ENCODE measurements around the gene HHATL.
"Not testable (repeated sequence)": the region's sequence is repeated elsewhere in the genome, so short reads cannot be mapped to it uniquely, and the experiment has no call there.

Gene HHATL

DNA sequence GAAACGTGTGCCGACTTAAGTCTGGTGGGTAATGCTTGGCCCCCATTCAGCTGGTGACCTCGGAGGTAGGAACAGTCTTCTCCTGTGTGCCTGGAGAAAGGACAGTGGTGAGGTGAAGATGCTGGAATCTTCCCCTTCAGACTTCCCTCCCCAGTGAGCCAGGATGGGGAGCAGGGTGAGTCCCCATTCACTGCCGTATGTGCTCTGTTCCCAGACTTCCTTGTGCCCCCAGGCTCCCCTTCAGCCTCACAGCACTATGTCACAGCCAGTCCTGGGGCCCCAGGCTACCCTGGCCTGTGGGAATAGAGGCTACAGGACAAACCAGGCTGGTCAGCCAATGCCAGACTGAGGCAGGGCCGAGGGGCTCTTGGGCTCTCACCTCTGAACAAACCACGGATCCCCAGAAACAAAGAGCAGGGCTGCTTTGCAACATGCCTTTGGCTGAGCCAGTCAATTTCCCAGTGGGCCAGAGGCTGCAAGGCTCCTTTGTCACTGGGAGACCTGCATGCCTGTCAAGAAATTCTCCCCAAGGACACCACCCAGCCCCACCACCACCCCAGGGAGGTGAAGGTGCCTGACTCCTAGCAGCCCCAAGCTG lies 31.8 kb upstream of the HHATL start:
- no peak for DNase-seq (ENCODE audit: low spot score)

DNA sequence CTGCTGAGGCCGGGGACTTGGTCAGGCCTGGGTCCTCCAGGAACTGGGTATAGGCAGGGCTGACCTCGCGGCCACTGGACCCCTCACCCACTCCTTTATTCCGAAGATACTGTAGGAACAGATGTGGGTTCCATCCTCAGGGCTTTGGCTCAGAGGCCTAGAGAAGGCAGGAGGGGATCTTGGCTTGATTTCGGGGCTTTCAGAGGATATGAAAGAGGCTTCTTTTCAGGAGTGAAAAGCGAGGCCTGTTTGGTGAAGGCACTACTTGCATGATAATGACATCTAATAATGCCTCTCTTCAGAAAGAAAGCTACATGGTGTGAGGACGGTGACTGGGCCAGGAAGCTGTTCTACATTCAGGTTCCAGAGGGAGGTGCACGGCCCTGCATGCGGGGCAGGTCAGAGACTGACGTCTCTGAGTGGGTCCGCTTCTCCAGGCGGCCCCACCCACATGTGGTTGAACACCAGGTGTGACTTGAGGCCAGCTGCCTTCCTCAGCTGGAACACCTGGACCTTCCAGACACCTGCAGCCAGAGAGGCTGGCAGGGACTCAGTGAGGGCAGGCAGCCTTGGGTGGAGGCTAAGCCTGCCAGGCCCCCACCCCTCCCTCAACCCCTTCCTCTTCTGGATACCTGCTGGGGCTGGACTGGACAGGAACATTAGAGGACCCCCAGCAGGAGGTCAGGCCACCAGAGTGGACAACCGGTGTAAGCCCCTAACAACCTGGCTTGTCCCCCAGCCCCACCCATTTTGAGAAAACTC lies 31.1 kb upstream of the HHATL start:
- DNase-seq (ENCODE audit: low spot score): peak; percentile 30

DNA sequence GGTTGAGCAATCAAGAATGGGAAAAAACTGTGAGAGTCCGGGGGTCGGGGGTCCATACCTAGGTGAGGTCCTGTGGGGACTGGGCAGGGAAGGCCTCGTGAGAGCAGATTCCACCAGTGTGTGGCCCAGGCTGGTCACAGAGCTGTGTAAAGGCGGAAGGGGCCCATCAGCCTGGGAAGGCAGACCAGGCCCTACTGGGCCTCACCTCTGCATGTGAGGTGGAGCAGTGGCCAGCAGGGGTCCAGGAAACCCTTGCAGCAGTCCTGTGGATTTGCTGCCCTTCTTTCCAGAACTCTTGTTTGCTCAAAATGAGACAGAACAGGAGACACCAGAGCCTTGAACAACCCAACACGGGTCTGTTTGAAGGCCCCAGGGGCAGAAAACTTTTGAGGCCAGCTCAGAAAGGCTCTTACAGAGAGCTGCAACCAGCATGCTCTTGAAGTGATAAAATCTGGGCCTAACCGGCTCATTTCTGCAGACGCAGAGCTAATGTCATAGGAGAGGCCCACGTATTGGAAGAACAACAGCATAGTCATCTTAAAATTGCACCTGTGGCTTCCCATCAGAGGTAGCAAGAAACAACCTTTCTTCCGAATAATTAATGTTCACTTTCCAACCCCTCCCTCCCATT lies 30.3 kb upstream of the HHATL start:
- no peak for DNase-seq (ENCODE audit: low spot score)

DNA sequence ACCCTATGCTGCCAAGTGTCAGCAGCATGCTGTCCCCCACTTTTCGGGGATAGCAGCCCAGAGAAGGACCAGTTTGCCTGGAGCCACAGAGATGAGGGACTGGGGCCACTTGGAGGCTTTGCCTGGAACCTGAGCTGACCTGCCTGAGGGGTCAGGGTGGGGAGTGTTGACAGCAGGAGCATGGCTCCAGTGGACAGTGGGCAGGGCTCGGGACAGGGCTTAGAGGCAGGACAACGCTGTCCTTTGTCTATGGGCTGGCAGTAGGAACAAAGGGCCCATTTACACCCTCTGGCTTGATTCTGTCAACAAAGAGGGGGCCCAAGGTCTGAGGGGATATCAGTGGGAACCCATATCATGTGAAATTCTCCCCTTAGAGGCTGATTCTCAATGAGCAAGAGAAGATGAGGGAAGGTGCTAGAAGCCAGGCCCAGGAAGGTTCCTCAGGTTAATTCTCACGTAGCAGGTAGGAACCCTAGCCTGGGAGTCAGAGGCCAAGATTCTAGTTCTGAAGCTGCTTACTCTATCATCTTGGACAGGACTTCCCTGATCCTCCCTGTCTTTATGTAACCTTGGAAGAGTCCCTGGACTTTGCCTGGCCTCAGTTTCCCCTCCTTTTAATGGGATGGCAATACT lies 29.7 kb upstream of the HHATL start:
- no peak for DNase-seq (ENCODE audit: low spot score)

DNA sequence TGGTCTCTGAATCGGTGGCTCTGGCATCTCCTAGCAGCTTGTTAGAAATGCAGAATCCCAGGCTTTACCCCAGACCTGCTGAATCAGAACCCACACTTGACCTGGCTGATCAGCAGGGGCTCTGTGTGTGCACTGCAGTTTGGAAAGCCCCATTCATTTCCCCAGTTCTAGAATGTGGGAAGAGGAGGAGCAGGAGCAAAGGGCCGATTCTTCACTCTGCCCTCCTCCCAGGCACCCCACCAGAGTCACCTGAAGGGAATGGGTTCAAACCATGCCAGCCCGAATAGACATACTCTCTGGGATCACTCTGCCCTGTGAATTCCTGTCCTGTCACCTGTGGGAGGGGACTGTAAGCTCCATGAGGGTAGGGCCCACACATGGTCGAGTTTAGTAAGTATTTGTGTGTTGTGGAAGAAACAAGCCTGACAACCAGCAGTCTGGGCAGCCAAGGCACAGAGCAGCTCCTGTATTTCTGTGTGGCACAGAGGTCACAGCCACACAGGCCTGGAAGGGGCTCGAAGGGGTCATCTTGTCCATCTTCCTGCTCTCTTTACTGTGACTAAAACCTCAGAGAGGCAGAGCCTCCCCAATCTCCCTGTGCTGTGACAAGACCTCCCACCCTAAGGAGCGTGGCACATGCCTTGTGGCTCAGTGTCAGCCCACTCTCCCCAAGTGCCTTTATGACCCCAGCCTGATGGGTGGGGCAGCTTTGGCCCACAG lies 29.0 kb upstream of the HHATL start:
- no peak for DNase-seq (ENCODE audit: low spot score)

DNA sequence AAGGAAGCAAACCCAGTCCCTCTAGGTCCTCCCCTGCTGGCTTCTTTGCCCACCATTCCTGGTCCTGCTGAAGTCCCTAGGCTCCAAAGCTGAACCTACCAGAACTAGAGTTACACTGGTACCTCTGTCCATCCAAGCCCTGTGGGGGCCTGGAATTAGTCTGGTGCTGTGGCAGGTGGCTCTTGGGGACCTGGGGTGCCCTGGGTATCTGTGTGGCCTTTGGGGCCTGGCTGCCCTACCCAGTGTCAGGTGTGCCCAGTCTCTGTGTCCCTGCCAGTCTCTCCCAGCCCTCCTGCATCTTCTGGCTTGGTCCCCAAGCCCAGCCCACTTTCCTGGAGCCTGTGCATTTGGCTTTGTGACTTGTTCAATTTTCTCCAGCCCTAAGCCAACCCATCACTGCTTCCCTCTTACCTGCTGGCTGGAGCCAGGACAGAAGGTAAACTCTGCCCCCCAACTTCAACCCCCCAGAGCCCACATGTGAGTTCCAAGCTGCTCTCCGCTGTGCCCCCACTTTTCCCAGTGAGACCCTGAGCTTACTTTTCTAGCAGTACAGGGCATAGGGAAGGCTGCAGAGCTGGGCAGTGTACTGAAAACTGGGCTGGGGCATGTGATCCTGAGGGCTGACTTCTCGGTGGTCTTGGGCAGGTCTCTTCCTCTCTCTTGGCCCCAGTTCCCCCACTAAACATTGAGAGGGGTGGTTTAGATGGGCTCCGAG lies 28.3 kb upstream of the HHATL start:
- no peak for DNase-seq (ENCODE audit: low spot score)

DNA sequence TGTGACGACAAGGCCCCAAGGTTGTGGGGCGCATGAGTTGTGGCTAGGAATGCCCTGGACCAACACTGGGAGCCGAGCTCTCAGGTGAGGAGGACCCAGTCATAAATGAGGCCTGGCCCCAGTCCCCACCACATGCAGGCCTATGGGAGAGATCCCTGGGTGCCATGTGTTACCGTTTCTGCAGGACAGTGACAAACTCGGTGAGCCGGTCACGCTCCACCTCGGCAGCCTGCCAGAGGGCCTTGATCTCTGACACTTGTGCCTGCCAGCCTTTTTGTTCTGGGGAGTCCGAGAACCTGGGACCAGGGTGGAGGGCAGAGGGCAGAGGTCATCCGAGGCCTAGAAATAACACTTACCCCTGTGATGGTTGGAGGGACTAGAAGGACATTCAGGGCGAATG lies 27.7 kb upstream of the HHATL start:
- DNase-seq (ENCODE audit: low spot score): no peak

DNA sequence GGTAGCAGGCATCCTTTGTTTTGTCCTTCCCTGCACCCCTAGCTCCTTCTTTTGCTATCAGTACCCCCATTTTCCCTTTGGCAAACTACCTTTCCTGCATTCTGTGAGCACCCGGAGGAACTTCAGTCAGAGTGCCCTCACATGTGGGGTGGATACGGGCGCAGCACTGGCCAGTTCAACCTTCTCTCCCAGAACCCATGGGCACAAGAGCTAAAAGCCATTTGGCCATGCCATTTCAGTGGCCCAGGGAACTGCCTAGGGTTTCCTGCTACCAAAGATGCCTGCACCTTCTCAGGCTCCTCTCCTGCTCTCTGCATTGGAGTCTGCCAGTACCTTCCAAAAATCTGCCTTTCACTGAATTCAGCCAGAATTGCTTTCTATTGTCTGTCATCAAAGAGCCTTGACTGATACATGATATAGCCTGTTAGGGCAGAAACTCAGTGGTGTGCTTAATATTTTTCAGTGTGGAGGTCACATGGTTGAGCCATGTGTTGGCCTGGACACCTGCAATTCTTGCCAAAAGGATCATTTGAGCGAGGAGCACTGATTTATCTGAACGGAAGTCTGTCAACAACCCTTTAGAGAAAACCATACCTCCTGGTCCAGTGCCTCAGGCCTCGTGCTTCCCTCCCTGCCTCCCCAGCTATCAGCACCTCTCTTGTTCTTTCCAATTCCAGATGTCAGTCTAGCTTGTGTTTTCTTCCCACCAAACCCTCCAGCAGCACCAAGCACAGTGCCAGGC lies 27.0 kb upstream of the HHATL start:
- DNase-seq (ENCODE audit: low spot score): no peak

DNA sequence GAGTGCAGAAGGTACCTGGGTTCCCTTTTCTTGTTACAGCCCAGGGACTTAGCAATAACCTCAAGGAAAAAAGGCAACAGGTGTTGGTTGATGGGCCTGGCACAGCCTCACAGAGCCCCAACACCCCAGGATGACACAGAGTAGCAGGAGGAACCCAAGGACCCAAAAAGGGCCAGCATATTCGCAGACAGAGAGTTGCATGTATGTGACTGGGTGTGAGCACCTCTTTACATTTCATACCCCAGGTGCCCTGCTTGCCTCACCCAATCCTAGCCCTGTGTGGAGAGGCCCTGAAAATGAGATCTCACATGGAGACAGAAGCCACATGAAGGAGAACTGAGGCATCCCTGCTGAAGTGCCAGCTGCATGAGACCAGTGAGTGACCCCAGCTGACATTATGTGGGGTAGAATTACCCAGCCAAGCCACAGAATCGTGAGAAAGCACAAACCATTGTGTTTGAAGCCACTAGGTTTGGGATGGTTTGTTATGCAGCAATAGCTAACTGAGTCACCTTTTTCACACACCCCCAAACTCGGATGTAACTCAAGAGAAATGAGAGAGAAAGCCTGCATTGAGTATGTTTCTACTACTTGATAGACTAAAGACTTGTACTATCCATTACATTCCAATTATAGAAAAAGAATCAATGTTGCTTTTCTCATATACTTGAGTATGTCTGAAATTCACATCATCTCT lies 26.2 kb upstream of the HHATL start:
- DNase-seq (ENCODE audit: low spot score): no peak

DNA sequence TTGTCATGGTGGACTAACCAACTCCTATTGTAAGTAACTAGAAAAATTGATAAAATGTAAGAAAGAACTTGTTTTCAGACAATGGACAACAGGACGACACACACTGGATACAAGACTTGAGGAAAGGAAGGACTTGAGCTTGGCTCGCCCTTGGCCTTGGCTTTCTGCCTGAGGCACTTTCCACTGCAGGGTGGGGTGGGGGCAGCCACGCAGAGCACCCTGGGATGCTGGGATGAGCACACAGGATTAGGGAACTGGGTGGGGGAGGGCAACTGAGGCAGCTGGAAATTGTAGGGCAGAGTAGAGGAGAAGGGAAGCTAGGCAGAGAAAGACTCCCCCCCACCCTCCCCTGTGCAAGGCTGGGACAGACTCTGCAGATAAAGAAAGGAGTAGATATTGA lies 25.5 kb upstream of the HHATL start:
- DNase-seq (ENCODE audit: low spot score): no peak

DNA sequence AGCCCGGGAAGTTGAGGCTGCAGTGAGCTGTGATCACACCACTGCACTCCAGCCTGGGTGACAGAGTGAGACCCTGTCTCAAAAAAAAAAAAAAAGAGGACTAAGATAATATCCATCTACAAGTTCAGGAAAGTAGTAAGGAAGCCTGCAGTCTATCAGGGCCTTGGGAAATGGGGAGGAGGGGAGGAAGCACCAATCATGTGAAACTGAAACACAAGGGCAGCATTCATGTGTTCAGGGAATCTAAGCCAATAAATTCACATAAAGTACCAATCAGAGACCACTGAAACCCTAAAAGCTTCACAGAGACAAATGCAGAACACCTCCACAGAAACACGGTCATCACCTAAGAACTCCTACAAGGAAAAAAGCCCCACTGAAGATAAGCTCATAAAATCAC lies 22.9 kb upstream of the HHATL start:
- no peak for DNase-seq (ENCODE audit: low spot score)

DNA sequence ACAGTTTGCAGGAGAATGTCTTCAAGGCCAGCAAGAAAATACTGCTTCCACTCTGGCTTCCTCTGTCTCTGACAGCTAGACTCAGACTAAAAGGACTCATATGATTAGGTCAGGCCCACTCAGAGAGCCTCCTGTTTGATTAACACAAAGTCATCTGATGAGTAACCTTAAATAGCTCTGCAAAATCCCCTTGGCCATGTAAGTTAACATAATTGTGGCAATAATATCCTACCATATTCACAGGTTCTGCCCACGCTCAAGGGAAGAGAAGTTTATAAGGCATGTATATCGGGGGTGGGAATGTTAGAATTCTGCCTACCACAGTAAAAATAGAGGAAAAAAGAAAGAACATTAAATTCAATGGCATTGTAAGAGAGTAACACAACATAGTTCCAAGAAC lies 20.6 kb upstream of the HHATL start:
- no peak for DNase-seq (ENCODE audit: low spot score)

DNA sequence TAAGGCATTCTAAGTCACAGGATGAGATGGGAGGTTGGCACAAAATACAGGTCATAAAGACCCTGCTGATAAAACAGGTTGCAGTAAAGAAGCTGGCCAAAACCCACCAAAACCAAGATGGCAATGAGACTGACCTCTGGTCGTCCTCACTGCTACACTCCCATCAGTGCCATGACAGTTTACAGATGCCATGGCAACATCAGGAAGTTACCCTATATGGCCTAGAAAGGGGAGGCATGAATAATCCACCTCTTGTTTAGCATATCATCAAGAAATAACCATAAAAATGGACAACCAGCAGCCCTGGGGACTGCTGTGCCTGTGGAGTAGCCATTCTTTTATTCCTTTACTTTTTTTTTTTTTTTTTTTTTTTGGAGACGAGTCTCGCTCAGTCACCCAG lies 19.8 kb upstream of the HHATL start:
- not testable (repeated sequence) for DNase-seq (ENCODE audit: low spot score)

DNA sequence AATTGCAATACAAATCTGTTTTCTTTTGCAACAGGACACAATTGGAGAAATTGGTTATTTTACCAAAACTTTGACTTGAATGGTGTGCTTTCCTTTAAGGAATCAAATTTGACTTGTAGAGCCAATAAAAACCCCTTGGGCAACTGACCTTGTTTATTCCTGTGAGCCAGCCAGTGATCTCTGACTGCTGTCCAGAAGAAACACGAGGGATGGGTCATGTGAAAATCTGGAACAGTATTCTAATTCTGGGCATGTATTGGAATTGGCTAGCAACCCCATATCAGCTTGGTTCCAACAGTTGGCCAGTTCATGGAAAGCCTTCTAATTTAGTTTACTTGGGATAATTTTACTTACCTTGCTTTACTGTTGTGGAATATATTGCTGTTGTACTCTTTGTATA lies 19.1 kb upstream of the HHATL start:
- peak; percentile 19 for DNase-seq (ENCODE audit: low spot score)

DNA sequence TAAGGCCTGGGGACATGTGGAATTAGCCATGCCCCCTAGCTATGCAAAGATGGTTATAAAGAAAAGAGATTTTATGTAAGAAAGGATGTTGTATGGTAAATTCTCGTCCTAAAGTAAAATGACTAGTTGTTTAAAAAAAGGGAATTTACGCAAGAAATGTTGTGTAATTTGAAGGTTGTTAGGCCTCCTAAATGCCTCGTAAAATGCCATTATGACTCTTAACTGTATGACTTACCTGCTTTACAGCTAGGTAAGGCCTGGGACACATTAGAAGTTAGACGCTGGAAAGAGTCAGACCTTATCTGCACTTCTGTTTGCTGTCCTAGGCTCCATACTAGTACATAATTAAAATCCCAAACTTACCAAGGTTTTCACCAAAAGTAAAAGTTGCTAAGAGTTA lies 17.5 kb upstream of the HHATL start:
- no peak for DNase-seq (ENCODE audit: low spot score)

DNA sequence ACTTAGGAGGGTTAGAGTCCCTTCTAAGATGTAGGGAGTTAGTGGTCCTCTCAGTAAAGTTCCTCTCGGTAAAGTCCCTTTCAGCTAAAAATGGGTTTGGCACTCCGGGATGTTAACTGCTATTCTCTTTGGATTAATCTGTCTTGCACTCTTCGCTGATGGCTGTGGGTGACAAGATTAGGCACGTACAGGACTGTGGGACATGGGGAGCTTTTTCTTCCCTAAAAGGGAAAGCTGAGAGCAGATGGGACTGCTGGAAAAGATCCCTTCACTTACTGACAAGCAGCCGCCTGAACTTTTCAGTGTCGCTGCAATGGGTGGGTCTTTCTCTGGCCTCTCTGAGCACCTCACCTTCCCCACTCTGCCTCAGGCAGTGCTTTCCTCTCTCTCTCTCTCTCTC lies 16.4 kb upstream of the HHATL start:
- no peak for DNase-seq (ENCODE audit: low spot score)

DNA sequence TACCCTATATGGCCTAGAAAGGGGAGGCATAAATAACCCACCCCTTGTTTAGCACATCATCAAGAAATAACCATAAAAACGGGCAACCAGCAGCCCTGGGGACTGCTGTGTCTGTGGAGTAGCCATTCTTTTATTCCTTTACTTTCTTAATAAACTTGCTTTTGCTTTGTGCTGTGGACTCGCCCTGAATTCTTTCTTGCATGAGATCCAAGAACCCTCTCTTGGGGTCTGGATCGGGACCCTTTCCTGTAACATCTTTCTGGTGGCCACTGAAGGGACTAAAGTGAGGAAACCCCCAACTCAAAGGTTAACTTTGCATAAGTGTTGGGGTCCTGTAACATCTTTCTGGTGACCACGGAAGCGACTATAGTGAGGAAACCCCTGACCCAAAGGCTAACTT lies 15.7 kb upstream of the HHATL start:
- no peak for DNase-seq (ENCODE audit: low spot score)

DNA sequence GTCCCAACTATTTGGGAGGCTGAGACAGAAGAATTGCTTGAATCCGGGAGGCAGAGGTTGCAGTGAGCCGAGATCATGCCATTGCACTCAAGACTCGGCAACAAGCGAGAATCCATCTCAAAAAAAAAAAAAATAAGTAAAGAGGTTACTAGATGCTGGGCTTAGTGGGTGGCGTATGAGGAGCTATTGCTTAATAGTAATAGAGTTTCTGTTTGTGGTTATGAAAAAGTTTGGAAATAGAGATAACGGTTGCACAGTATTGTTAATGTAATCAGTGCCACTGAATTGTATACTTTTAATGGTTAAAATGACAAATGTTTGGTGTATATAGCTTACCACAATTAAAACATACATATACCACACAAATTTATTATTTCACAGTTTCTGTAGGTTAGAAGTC lies 14.7 kb upstream of the HHATL start:
- DNase-seq (ENCODE audit: low spot score): no peak

DNA sequence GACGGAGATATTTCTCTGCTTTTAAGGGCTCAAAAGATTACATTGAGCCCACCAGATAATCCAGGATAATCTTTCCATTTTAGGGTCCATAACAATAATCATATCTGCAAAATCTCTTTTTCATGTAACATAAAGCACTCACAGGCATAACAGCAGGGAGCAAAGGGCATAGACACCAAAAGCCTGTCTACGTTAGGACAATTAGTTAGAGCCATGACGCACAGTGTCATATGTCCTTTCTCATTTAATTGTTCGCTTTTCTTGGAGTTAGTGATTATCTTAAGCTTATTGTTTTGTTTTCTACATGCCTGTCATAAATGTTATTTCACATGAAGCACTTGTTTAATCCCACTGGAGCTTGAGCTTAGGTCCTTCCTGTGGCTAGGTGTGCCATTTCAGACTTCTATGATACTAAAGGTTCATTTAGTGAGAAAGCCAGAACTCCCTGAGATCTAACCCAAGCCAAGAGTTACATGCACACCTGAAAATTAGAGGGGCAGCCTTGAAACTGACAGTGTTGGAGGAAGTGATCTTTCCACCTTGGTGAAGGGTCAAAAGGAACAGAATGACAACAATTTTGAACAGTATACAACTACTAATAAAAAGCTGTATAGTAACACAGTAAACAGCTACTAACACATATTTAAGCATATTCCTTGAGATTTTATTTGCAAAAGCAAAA lies 11.7 kb upstream of the HHATL start:
- DNase-seq (ENCODE audit: low spot score): no peak

DNA sequence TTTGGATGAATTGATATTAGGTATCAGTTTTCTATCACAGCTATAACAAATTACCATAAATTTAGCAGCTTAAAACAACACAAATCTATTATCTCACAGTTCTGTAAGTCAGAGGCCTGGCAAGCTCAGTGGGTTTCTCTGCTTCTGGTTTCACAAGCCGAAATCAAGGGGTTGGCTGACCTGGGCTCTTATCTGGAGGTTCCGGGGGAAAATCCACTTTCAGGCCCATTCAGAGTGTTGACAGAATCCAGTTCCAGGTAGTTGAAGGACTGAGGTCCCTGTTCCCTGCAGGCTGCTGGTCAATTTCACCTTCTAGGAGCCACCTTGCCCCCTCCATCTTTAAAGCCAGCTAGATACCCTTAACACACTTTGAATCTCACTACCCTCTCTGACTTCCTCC lies 11.1 kb upstream of the HHATL start:
- DNase-seq (ENCODE audit: low spot score): no peak

All from cerebellar cortex (tissue), 1 donor.